ENCODE data around the gene SPTLC2. TPM values are rescaled to one million over a fixed set of nuclear protein-coding genes. Genes with fewer than 3 reads are reported as not detected.

SPTLC2 gene
- total RNA-seq, 1 experiment from 2014 or later: 15.8 TPM

DNA sequence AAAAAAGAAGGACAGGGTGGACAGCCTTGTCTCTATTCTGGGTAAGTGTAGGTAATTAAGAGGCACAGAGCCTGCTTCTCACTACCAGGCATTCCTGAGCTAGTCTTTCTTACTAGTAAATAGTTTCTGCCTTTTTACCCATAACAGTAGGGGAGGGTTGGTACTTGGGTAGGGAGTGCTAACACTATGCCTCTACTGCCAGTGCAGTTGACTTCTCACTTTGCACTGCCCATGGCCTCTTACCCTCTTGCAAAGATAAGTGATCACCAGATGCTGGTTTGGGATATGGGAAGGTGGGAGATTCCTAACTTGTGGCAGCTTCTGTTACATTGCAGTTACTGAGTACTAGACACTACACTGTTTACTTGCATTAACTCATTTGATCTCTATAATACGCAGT lies 146.9 kb downstream of the SPTLC2 start:
- BruUV-seq (replicated peaks): no TSS peak
- Mint-ChIP-seq H3K27me3 (ENCODE audit: insufficient read depth, unreplicated experiment) (peaks cover 8% of the 10 kb centered on the region), H3K9me3 (ENCODE audit: unreplicated experiment) (no peaks in the 10 kb centered on the region), H3K4me3 (ENCODE audit: unreplicated experiment) (no peak overlapping the region), H3K27ac (ENCODE audit: low read depth, unreplicated experiment) (no peak overlapping the region), H3K4me1 (ENCODE audit: insufficient read depth, unreplicated experiment) (no peaks in the 10 kb centered on the region), H3K36me3 (ENCODE audit: insufficient read depth, unreplicated experiment) (peaks cover 65% of the 10 kb centered on the region)
- ChIA-PET POLR2A (interaction anchor here (1.0 kb wide), 1 partner anchor 69 kb away, joined by 3 read pairs; no protein-coding TSS in a partner anchor), CTCF (interaction anchor here (1.2 kb wide), 1 partner anchor 49 kb away, joined by 3 read pairs; no protein-coding TSS in a partner anchor)
- intact Hi-C loops (cut with micrococcal nuclease): no loop called here
- TF ChIP-seq, protein P1, sequence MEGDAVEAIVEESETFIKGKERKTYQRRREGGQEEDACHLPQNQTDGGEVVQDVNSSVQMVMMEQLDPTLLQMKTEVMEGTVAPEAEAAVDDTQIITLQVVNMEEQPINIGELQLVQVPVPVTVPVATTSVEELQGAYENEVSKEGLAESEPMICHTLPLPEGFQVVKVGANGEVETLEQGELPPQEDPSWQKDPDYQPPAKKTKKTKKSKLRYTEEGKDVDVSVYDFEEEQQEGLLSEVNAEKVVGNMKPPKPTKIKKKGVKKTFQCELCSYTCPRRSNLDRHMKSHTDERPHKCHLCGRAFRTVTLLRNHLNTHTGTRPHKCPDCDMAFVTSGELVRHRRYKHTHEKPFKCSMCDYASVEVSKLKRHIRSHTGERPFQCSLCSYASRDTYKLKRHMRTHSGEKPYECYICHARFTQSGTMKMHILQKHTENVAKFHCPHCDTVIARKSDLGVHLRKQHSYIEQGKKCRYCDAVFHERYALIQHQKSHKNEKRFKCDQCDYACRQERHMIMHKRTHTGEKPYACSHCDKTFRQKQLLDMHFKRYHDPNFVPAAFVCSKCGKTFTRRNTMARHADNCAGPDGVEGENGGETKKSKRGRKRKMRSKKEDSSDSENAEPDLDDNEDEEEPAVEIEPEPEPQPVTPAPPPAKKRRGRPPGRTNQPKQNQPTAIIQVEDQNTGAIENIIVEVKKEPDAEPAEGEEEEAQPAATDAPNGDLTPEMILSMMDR (IDR thresholded peaks at IDR 0.05; ENCODE audit: unreplicated experiment): no peak
- DNase-seq (ENCODE audit: unreplicated experiment): no peak

DNA sequence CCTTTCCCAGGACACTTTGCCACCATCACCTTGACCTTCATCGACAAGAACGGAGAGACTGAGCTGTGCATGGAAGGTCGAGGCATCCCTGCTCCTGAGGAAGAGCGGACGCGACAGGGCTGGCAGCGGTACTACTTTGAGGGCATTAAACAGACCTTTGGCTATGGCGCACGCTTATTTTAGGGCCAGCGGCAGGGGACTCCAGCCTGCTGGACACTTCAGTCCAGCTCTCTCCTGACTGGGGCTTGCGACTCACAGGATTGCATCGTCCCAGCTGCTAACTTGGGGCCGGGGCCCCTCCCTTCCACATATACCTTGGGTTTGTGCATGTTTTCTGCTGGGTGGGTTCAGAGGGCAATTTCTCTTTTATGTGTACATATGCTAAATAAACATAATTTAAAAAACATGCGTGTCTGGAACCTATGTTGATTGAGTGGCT lies 147.4 kb downstream of the SPTLC2 start:
- Mint-ChIP-seq H3K27ac (ENCODE audit: low read depth, unreplicated experiment) (no peak overlapping the region), H3K36me3 (ENCODE audit: insufficient read depth, unreplicated experiment) (peaks cover 69% of the 10 kb centered on the region), H3K4me3 (ENCODE audit: unreplicated experiment) (no peak overlapping the region), H3K4me1 (ENCODE audit: insufficient read depth, unreplicated experiment) (no peaks in the 10 kb centered on the region), H3K27me3 (ENCODE audit: insufficient read depth, unreplicated experiment) (peaks cover 3% of the 10 kb centered on the region), H3K9me3 (ENCODE audit: unreplicated experiment) (no peaks in the 10 kb centered on the region)
- CTCF ChIA-PET: interaction anchor here (1.2 kb wide), 1 partner anchor 49 kb away, joined by 3 read pairs; no protein-coding TSS in a partner anchor
- no peak for DNase-seq (ENCODE audit: unreplicated experiment)
- TF ChIP-seq, protein P1 (IDR thresholded peaks at IDR 0.05; ENCODE audit: unreplicated experiment): no peak
- no TSS peak for BruUV-seq (replicated peaks)
- intact Hi-C loops (cut with micrococcal nuclease): no loop called here
- POLR2A ChIA-PET: interaction anchor here (1.0 kb wide), 1 partner anchor 69 kb away, joined by 3 read pairs; no protein-coding TSS in a partner anchor

DNA sequence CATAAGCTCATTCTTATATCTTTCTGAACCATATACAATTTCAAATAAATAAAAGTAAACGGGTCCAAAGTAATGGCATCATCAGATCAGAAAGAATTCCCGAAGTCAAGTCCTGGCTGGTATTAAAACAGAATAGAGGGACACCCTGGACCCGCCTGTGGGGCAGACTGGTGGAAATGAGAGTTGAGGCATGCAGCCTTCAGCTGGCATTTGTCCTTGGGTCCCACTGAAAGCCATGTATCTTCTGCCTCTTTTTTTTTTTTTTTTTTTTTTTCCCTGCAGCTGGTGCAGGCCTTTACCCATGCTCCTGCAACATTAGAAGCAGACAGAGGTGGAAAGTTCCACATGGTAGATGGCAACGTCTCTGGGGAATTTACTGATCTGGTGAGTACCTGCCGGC lies 148.6 kb downstream of the SPTLC2 start:
- no peak overlapping the region for H3K4me3 Mint-ChIP-seq (ENCODE audit: unreplicated experiment)
- no peak overlapping the region for H3K27ac Mint-ChIP-seq (ENCODE audit: low read depth, unreplicated experiment)
- no peaks in the 10 kb centered on the region for H3K4me1 Mint-ChIP-seq (ENCODE audit: insufficient read depth, unreplicated experiment)
- H3K27me3 Mint-ChIP-seq (ENCODE audit: insufficient read depth, unreplicated experiment): no peaks in the 10 kb centered on the region
- TF ChIP-seq, protein P1 (IDR thresholded peaks at IDR 0.05; ENCODE audit: unreplicated experiment): no peak
- H3K9me3 Mint-ChIP-seq (ENCODE audit: unreplicated experiment): no peaks in the 10 kb centered on the region
- ChIA-PET CTCF (interaction anchor here (0.6 to 1.8 kb wide), 2 partner anchors 9 to 13 kb away, joined by 4 to 10 read pairs; no protein-coding TSS in a partner anchor), POLR2A (interaction anchor here (2.1 kb wide), 1 partner anchor 9 kb away, joined by 5 read pairs; no protein-coding TSS in a partner anchor)
- H3K36me3 Mint-ChIP-seq (ENCODE audit: insufficient read depth, unreplicated experiment): peaks cover 81% of the 10 kb centered on the region
- no peak for DNase-seq (ENCODE audit: unreplicated experiment)
- intact Hi-C loops (cut with micrococcal nuclease): no loop called here
- no TSS peak for BruUV-seq (replicated peaks)

DNA sequence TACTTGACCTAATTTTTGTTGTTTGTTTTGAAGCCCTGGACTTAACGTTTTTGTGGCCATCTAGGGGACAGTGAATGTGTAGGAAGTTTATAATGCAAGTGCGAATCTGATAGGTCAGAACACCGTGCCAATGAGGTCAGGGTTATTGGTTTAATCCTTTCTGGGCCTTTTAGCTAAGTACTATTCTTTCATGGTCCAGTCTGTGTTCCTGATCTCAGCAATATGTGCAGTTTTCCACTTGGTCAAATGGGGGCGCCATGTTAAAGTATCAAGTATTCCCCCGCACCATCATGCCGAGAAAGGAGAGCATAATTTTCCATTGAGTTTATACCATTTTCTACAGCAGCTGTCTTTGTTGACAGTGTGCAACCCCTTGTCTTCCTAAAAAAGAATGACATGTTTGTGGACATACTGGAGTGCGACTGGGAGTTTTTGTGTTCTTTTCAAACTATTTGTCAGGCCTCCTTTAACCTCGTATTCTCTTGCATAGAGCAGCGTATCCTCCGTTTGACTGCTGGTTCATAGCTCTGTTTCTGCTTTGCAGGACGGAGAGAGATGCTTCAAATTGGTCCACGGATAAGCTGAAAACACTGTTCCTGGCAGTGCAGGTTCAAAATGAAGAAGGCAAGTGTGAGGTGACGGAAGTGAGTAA lies 157.2 kb downstream of the SPTLC2 start:
- H3K27me3 Mint-ChIP-seq (ENCODE audit: insufficient read depth, unreplicated experiment): no peaks in the 10 kb centered on the region
- peak overlapping the region; percentile 96 for H3K4me3 Mint-ChIP-seq (ENCODE audit: unreplicated experiment)
- TF ChIP-seq, protein P1 (IDR thresholded peaks at IDR 0.05; ENCODE audit: unreplicated experiment): peak; percentile 55
- no peaks in the 10 kb centered on the region for H3K9me3 Mint-ChIP-seq (ENCODE audit: unreplicated experiment)
- BruUV-seq (replicated peaks): no TSS peak
- peak; percentile 78 for DNase-seq (ENCODE audit: unreplicated experiment)
- intact Hi-C loops (cut with micrococcal nuclease): loop anchor here (1.0 to 5.0 kb wide), 5 partner anchors 92 to 307 kb away; partner anchors contain the start of genes GSTZ1 and POMT2
- ChIA-PET POLR2A (interaction anchor here (0.5 to 3.4 kb wide), 20 partner anchors 8 to 565 kb away, joined by 3 to 29 read pairs (median 4); partner anchors contain the start of genes ALKBH1, GSTZ1, POMT2 and SAMD15), CTCF (interaction anchor here (0.5 to 6.2 kb wide), 33 partner anchors 8 to 417 kb away, joined by 3 to 74 read pairs (median 4); partner anchors contain the start of genes ALKBH1 and SLIRP)
- peak overlapping the region; percentile 95 for H3K27ac Mint-ChIP-seq (ENCODE audit: low read depth, unreplicated experiment)
- peaks cover 14% of the 10 kb centered on the region for H3K4me1 Mint-ChIP-seq (ENCODE audit: insufficient read depth, unreplicated experiment)
- peaks cover 54% of the 10 kb centered on the region for H3K36me3 Mint-ChIP-seq (ENCODE audit: insufficient read depth, unreplicated experiment)

Data from MCF 10A (cell line).